Suprapubic skin (tissue), 4 donors: ENCODE results near the gene MCF2L2. TPM values are rescaled to one million over a fixed set of nuclear protein-coding genes. Genes with fewer than 3 reads are reported as not detected.
"Not testable (repeated sequence)": the region's sequence is repeated elsewhere in the genome, so short reads cannot be mapped to it uniquely, and the experiment has no call there.

ENCODE experiments used
- DNase-seq, 2 donors: peaks; one replicate each; pipeline ENCODE4 v3.0.0-alpha.2; 2019; ENCODE audit warnings: low spot score in 2 of 2
- H3K27ac ChIP-seq: fragments of 200-600 bp; sonication (generic); one replicate; pipeline ENCODE4 v1.5.1; 2019
- H3K27me3 ChIP-seq: fragments of 200-600 bp; sonication (generic); one replicate; pipeline ENCODE4 v1.5.1; 2019
- H3K36me3 ChIP-seq: fragments of 200-600 bp; sonication (generic); one replicate; pipeline ENCODE4 v1.5.1; 2019
- H3K4me1 ChIP-seq: fragments of 200-600 bp; sonication (generic); one replicate; pipeline ENCODE4 v1.5.1; 2019
- H3K4me3 ChIP-seq: fragments of 200-600 bp; sonication (generic); one replicate; pipeline ENCODE4 v1.5.1; 2019; ENCODE audit warnings: mild to moderate bottlenecking
- H3K9me3 ChIP-seq: fragments of 200-600 bp; sonication (generic); one replicate; pipeline ENCODE4 v1.5.1; 2019
- CTCF ChIP-seq, 2 donors: fragments of 200-600 bp in 1 of 2; fragments of 450-650 bp in 1 of 2; sonication (generic) in 1 of 2; IDR thresholded peaks; one replicate each; pipeline ENCODE4 v1.5.1; 2016 to 2019; ENCODE audit warnings: antibody characterized with exemption in 2 of 2, mild to moderate bottlenecking in 1 of 2, moderate library complexity in 1 of 2
- EP300 ChIP-seq: sonication (generic); formaldehyde crosslinking; IDR thresholded peaks from one replicate; pipeline ENCODE4 v1.6.1; 2017; ENCODE audit warnings: antibody characterized with exemption
- POLR2A ChIP-seq, 2 donors: fragments of 450-650 bp; IDR thresholded peaks; one replicate each; pipeline ENCODE4 v1.6.1; 2017; ENCODE audit warnings: antibody characterized with exemption in 2 of 2, mild to moderate bottlenecking in 2 of 2, moderate library complexity in 2 of 2
- POLR2AphosphoS5 ChIP-seq, 3 donors: sonication (generic); formaldehyde crosslinking; IDR thresholded peaks; one replicate each; pipeline ENCODE4 v1.6.1; 2017; ENCODE audit warnings: antibody characterized with exemption in 3 of 3
- WGBS: methylation state at CpG from one replicate; pipeline ENCODE4 v1.1.5; 2018; 5-methylcytosine and 5-hydroxymethylcytosine counted together
- total RNA-seq, 4 donors: library from RNA; depleted of rRNA; stranded (reverse); fragments of >200 nt; gene quantifications; one replicate each; pipeline ENCODE4 v1.1.0, GENCODE V29; 2016

Gene MCF2L2
- total RNA-seq, 4 donors from 2014 or later: 0.36 to 2.2 (median 0.64) TPM

DNA sequence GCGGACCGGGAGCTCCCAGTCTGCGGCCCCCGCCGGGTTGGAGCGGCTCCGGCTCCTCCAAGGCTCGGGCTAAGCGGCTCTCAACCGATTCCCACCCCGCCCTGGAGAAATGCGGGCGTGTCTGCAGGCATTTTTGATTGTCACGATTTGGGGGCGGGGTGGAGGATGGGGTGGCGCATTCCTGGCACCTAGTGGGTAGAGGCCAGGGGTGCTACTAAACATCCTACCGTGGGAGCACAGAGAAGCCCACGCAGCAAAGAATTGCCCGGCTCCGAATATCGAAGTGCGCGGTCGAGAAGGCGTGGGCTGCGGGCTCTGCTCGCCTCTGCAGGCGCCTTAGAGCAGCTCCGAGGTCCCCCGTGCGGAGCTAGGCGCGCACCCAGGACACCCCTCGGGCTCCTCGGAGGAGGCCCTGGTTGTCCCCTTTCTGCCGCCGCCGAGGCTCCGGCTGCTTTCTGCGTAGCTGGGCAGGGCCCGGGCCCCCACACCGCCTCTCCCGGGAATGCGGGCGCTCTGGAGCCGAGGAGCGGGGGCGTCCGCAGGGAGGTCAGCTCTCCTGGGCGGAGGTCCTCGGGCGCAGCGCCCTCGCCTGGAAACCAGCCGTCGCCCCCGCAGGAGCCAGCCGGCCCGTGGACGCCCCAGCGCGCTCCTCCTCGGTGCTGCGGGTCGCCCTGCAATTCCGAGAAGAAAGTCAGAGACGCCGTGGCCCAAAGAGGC lies 249.4 kb downstream of the MCF2L2 start:
- Histone ChIP-seq H3K27me3 (peaks cover 31% of the 10 kb centered on the region), H3K27ac (no peak overlapping the region), H3K9me3 (no peaks in the 10 kb centered on the region), H3K4me3 (peak overlapping the region; percentile 62), H3K4me1 (peaks cover 24% of the 10 kb centered on the region), H3K36me3 (no peaks in the 10 kb centered on the region)
- TF ChIP-seq CTCF (IDR thresholded peaks at IDR 0.05) (no peak), POLR2A (IDR thresholded peaks at IDR 0.05) (no peak), POLR2AphosphoS5 (IDR thresholded peaks at IDR 0.05) (no peak), EP300 (no peak)
- WGBS: under 1% methylated on average over 50 of the region's 68 CpGs
- DNase-seq: peak in 1 of 2 donors; percentile 65

GRCh38 chr3:183178512-183178832 lies 249.9 kb downstream of the MCF2L2 start:
- no peak for DNase-seq
- WGBS: 4% methylated on average over 6 of the region's 6 CpGs
- no peaks in the 10 kb centered on the region for H3K36me3 ChIP-seq

GRCh38 chr3:183172051-183172639 lies 256.3 kb downstream of the MCF2L2 start:
- no peak overlapping the region for H3K4me3 ChIP-seq
- no peaks in the 10 kb centered on the region for H3K4me1 ChIP-seq
- H3K9me3 ChIP-seq: no peaks in the 10 kb centered on the region
- no peak overlapping the region for H3K27ac ChIP-seq
- no peaks in the 10 kb centered on the region for H3K36me3 ChIP-seq
- H3K27me3 ChIP-seq: peaks cover 19% of the 10 kb centered on the region
- no peak for TF ChIP-seq CTCF (IDR thresholded peaks at IDR 0.05)
- WGBS: 77% methylated on average over 5 of the region's 5 CpGs
- no peak for DNase-seq

More at GRCh38 chr3:183178512-183178832, 249.9 kb downstream of the MCF2L2 start:
- Histone ChIP-seq H3K27ac (no peak overlapping the region), H3K4me1 (peaks cover 24% of the 10 kb centered on the region), H3K27me3 (peaks cover 32% of the 10 kb centered on the region), H3K9me3 (no peaks in the 10 kb centered on the region), H3K4me3 (peak overlapping the region; percentile 62)
- TF ChIP-seq POLR2A (IDR thresholded peaks at IDR 0.05): no peak

- H3K36me3 ChIP-seq, H3K4me1 ChIP-seq, H3K4me3 ChIP-seq, H3K9me3 ChIP-seq, H3K27me3 ChIP-seq, DNase-seq, H3K27ac ChIP-seq: not testable (repeated sequence)
- 100% methylated on average over 1 of the region's 1 CpG for WGBS
These were observed 260.4 kb downstream of the MCF2L2 start for GRCh38 chr3:183167975-183168374.

DNA sequence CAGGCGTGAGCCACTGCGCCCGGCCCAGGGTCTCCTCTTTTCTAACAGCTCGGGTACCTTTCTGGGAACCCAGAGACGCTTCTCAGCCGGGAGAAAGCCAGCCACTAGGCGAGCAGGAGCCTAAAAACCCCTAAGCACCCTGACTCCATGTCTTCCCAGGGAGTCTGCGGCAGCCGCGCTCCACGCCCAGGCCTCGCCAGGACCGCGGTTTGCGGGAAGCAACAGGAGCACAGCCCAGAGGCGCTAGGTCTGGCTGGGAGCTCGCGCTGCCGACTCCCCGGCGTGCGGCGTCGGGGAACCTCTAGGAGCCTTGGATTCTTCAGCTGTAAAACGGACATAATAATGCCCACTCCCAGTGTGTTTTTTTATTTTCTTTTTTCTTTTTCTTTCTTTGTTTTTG lies 264.9 kb downstream of the MCF2L2 start:
- no peak for DNase-seq
- Histone ChIP-seq H3K9me3 (no peaks in the 10 kb centered on the region), H3K4me1 (peaks cover 12% of the 10 kb centered on the region), H3K4me3 (no peak overlapping the region), H3K36me3 (no peaks in the 10 kb centered on the region), H3K27ac (no peak overlapping the region), H3K27me3 (no peaks in the 10 kb centered on the region)
- no peak for TF ChIP-seq CTCF (IDR thresholded peaks at IDR 0.05)
- no peak for TF ChIP-seq POLR2A (IDR thresholded peaks at IDR 0.05)
- TF ChIP-seq POLR2AphosphoS5 (IDR thresholded peaks at IDR 0.05): no peak
- 87% methylated on average over 23 of the region's 25 CpGs for WGBS

- 45% methylated on average over 24 of the region's 25 CpGs for WGBS
- Histone ChIP-seq H3K36me3 (no peaks in the 10 kb centered on the region), H3K4me3 (peak overlapping the region; percentile 58), H3K27me3 (no peaks in the 10 kb centered on the region), H3K4me1 (peaks cover 12% of the 10 kb centered on the region), H3K27ac (no peak overlapping the region), H3K9me3 (no peaks in the 10 kb centered on the region)
- no peak for TF ChIP-seq POLR2A (IDR thresholded peaks at IDR 0.05)
- no peak for TF ChIP-seq POLR2AphosphoS5 (IDR thresholded peaks at IDR 0.05)
- no peak for TF ChIP-seq CTCF (IDR thresholded peaks at IDR 0.05)
- TF ChIP-seq EP300: no peak
- DNase-seq: no peak
These were observed 266.7 kb downstream of the MCF2L2 start for GRCh38 chr3:183161552-183162336.
